Stimulated activated CD4-positive, alpha-beta T cell treated with anti-CD3 and anti-CD28 coated beads, TNF-alpha, amount 100 ng/mL, for 24 hours (primary cell): ENCODE data around the gene SH3BP5.
A peak's percentile ranks its signal among the peaks of the same experiment; 100 is the strongest.

ENCODE experiments used
- DNase-seq, 3 experiments: peaks; one replicate each; pipeline ENCODE4 v3.0.0-alpha.2; 2020; ENCODE audit warnings: low read depth in 3 of 3

The SH3BP5 gene

DNA sequence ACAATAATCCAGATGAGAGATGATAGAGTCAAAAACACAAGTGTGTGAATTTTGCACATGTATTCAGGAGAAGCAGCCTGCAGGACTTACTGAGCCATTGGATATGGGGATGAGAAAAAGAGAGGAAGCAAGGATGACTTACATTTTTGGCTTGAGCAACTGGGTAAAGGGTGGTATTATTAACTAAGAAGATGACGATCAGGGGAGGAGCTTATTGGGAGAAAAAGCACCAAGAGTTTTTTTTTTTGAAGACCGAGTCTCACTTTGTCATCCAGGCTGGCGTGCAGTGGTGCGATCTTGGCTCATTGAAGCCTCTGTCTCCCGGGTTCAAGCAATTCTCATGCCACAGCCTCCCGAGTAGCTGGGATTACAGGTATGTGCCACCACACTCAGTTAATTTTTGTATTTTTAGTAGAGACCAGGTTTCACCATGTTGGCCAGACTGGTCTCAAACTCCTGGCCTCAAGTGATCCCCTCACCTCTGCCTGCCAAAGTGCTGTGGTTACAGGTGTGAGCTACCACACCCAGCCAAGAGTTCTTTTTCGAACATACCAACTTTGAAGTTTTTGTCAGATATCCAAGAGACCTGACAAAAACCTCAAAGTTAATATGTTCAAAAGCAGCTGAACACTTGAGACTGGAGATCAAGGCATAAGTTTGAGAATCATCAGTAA is 14.8 kb upstream of the SH3BP5 start:
- no peak for DNase-seq

DNA sequence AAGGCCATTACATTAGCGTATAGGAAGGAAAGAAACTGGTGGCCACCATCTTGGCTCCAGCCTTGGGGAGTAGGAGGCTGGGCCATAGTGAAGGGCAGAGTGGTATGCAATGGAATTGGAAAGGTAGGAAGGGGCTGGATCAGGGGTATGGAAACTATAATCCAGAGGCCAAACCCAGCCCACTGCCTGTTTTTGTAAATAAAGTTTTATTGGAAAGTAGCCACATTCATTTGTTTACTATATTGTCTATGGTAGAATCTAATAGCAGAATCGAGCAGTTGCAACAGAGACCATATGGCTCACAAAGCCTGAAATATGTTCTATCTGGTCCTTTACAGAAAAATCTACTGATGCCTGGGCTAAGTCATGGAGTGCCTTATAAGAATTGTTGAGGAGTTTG is 14.1 kb upstream of the SH3BP5 start:
- DNase-seq = no peak

DNA sequence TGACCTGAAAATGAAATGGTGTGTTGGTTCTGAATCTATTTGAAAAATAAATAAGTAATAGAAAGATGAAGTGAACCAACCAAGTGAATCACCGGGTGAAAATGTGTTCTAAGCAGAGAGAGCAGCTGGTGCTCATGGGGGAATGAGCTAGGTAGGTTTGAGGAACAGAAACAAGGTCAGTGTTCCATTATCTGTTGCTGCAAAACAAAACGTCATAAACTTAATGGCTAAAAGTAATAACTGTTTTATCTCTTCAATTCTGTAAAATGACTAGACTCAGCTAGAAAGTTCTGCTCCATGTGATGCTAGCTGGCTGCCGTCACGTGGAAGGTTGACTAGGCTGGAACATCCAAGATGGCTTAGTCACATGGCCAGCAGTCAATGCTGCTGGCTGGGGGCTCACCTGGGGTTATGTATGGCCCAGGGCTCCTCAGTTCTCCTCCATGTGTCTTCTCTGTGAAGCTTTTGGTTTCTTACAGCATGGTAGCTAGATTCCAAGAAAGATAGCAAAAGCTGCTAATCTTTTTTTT is 13.3 kb upstream of the SH3BP5 start:
- no peak for DNase-seq

DNA sequence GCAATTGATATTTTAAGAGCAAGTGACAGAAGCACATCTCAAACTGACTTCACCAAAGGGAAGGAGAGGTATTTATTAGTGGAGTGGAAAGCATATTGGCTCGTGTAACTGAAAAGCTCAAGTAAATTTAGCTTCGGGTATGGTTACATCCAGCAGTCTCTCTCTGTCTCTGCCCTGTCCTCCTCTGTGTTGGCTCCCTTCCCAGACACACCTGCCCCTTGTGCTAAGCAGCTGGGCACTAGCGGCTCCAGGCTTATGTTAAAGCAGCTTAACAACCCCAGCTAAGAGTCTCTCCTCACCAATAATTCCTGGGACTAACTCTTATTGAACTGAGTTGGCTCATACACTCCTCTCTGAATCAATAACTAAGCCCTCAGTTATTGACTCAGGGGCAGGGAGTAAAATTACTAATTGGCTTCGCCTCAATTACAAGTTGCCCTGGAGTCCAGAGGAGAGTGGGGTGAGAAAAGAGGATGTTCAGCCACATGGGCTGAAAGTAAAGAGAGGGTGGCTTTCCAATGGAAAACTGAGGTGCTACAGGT is 12.8 kb upstream of the SH3BP5 start:
- DNase-seq = no peak

DNA sequence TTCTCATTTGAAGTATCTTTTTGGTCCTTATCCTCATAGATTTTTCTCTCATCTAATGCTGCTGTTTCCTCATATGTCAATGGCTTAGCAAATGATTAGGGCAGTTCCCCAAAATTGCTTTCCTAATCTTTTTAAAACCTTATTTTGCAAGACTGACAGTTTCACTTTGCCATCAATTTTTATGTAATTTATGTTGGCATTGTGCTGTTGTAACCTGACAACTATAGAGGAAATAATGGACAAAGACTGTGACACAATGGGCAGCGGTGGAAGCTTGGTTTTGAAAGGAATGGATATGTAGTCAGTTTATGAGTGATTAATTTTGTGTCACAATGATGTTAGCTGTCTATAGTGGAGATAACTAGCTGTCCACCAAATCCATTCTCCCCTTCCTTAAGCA is 10.6 kb upstream of the SH3BP5 start:
- no peak for DNase-seq

DNA sequence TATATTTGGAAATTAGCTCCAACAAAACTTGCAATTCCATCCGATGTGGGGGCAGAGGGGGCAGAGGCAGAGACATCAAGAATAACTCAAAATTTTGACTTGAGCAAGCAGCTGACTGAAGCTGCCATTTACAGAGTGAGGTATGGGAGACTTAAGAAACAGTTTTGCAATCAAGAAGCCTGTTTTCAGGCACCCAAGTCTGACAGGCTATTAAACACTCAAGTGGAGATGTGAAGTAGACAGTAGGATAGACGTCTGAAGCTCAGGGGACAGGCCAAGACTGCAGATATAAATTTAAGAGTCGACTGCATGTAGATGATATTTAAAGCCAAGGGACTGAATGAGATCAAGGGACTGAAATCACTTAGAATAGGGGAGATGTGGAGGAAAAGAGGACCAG is 9.9 kb upstream of the SH3BP5 start:
- no peak for DNase-seq

DNA sequence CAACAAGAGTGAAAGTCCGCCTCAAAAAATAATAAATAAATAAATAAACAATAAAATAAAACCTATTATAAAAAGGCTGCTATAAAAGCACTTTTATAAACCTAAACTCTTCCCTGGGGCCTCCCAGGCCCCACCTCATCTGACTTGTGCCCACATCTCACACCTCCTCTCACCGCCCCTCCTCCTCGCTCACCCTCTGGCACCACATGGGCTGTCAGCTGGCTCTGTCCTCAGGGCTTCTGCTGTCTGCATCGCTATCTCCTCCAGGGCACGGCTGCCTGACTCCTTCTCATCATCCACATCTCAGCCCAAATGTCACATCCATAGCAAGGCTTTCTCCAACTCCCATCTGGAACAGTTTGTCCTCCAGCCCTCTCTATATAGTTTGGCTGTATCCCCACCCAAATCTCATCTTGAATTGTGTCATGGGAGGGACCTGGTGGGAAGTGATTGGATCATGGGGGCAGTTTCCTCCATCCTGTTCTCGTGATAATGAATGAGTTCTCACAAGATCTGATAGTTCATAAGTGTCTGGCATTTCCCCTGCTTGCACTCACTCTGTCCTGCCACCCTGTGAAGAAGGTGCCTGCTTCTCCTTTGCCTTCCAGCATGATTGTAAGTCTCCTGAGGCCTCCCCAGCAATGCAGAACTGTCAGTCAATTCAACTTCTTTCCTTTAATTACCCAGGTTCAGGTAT is 8.8 kb upstream of the SH3BP5 start:
- DNase-seq = no peak

DNA sequence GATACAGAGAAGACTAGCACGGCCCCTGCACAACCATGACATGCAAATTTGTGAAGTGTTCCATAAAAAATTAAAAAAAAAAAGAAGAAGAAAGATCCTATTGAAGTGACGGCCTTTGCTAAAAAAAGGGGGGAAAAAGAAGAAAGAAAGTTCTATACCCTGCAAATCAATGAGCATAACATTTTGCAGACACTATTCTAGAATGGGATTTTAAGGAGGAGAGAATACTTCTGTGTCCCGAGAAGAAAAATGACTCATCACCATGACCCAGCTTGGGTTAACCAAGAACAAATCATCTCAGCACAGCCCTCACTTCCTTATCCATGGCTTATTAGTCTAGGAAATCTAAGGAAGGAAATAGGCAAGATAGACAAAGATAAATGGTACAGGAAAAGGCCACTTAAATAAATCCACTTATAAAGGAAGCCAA is 7.4 kb upstream of the SH3BP5 start:
- no peak for DNase-seq

DNA sequence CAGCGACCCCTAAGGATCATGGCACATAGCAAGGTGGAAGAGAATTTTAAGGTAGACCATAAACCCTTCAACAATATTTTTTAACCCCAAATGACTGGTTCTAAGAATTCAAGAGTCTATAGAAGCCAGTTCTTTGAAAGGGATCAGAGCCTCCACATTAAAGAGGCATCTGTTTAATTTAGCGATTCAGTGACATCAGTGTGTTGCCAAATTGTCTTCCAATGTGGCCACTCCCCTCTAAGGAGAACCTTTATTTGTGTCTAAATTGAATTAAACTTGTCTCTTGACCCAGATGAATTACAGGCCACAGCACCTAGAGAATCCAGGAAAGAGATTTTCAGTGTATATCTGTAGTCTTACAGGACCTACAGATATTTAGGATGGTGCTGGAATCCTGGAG is 6.6 kb upstream of the SH3BP5 start:
- no peak for DNase-seq

DNA sequence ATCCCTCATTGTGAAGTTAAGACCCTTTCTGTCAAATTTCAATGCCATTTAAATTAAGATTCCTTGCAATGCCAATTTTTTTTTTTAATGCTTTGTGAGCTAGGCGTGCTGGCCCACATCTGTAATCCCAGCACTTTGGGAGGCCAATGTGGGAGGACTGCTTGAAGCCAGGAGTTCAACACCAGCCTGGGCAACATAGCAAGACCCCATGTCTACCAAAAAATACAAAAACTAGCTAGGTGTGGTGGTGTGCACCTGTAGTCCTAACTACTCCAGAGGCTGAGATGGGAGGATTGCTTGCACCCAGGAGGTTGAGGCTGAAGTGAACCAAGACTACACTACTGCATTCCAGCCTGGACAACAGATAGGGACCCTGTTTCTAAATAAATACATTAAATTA is 5.6 kb upstream of the SH3BP5 start:
- DNase-seq = no peak

DNA sequence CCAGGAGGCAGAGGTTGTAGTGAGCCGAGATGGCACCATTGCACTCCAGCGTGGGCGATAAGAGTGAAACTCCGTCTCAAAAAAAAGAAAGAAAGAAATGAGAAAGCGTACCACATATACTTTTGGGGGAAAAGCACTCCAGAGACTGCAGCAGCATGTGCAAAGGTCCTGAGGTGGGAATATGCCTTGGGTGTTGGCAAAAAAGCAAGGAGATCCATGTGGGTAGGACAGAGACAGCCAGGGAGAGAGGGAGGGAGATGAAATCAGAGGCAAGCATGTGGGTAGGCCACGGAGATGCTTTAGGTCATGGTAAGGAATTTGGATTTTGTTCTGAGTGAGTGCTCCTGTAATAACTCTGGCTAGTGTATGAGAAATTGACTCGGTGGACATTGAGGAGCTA is 3.7 kb upstream of the SH3BP5 start:
- DNase-seq = no peak

DNA sequence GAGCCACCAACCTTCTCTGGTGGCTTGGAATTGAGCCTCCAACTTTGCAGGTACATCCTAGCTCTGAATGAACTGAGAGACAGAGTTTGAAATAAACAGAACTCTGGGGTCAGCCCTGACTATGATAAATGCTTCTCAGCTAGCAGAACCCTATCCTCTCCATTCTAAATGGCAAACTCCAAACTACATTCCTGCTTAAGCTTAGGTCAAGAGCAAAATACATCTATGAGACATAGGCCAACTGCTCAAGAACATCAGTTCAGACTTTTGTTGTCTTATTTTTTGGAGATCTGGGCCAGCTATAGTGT is 1.5 kb upstream of the SH3BP5 start:
- no peak for DNase-seq

DNA sequence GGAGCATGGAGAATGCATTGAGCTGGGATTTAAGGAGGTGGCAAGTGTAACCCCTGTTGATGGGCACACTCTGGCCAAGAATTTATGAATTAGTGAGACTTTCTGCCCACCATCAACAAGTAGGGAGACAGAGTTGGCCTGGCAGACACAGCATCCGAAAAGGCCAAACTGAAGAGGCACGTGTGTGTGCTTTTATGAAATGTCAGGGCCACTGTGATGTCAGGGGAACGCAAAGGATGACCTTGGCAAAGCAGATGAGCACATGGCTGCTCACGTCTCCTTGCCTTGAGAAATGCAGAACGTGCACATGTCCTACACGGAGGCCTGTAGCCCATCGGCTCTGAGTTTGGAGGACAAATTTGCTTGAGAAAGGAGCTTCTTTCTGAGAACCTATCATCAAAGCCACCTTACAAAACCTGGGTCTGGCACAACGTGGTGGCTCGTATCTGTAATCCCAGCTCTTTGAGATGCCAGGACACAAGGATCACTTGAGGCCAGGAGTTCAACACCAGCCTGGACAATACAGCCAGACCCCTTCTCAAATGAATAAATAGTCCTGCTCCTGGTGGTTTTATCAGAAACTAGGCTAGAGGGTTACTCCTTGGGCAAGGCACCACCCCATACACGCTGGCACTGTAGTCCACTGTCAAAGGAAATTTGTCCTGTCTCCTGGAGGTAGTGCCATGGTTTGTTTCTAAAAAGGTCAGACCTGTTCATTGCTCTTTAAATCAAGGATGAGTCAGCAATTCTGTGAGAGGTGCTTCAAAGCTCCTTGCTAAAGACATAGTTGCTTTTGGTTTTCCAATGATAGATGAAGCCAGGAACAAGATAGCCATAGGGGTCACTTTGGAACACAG is 941 bp upstream of the SH3BP5 start:
- DNase-seq = no peak

DNA sequence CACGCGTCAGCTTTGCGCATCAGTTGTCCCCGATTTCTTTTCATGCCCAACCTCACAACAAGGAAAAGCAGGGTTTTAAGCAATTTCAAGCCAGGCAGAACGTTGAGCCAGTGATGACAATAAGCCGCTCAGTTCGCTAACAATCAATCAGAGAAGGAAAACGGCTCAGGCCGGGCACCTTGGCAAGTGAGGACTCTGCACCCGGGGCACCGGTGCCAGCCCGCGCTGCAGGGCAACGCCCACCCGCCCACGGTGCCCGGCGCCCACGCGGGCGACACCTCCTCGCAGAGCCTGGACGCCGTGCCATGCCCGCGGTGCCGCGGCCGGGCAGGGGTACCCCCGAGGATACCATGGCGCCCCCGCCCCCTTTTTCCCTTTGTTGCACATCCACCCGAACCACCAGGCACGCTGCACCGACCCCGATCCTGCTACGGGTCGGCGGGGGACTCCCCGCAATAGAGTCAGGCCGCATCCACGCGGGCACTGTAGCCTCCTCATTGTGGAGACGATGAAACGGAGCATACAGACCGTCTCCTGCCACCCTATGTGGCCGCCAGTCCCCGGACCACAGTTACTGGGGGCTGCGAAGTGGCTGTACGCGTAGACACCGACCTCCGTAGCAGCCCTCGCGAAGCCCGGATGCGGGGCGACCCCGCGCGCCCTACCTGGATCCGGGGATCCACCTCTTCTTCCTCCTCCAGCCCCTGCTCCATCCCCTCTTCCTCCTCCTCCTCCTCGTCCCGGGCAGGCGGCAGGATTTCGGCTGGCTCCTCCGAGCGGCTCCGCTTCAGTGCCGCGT is 581 bp downstream of the SH3BP5 start:
- peak in 2 of 3 experiments; percentile 18 to 40 for DNase-seq

DNA sequence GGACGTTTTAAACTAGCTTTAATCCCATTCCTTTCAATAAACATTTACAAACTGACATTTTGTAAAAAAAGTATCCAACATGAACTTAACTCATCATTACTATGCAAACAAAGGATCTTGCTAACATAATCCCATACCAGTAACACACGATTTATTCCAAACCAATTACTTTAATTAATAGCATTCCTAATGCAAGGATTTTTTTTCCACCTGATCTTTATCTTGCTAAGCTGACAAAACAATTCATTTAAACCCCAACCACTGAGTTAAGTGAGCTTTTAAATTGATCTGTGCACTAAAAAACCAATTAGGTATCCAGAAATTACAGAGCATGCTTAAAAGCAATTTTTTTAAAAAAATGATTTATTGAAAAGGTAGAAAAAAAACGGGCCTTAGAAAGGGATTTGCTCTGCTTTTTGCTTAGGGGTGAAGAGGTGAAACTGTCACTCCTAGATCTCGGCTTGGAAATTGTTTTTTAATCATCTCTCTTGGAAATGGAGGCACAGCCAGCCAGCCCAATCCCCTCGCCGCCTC is 1.2 kb downstream of the SH3BP5 start:
- no peak for DNase-seq

DNA sequence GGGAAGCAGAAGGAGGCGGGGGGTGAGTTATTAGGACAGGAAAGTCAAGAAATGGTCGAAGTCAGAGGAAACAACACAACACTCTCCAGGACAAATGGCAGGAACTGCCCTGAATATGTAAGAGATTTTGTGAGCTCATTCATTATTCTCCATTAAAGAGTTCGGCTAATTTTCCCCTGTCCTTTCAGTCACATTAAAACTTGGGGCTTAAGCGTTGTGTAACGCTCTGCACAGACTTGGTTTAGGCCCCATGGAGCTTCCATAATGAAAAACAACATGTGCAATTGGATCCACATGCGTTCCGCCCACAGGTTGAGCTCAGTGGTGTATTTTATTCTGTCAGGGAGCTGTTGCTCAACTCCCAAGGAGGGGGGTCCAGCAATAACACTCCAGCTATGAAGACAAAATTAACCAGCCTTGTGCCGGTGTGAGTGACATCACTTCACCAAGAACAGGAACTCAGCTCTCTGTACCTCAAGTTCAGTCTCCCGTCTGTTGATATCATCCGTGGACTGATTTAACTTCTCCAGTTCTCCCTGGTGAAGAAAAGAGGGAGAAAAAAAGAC is 2.3 kb downstream of the SH3BP5 start:
- no peak for DNase-seq

DNA sequence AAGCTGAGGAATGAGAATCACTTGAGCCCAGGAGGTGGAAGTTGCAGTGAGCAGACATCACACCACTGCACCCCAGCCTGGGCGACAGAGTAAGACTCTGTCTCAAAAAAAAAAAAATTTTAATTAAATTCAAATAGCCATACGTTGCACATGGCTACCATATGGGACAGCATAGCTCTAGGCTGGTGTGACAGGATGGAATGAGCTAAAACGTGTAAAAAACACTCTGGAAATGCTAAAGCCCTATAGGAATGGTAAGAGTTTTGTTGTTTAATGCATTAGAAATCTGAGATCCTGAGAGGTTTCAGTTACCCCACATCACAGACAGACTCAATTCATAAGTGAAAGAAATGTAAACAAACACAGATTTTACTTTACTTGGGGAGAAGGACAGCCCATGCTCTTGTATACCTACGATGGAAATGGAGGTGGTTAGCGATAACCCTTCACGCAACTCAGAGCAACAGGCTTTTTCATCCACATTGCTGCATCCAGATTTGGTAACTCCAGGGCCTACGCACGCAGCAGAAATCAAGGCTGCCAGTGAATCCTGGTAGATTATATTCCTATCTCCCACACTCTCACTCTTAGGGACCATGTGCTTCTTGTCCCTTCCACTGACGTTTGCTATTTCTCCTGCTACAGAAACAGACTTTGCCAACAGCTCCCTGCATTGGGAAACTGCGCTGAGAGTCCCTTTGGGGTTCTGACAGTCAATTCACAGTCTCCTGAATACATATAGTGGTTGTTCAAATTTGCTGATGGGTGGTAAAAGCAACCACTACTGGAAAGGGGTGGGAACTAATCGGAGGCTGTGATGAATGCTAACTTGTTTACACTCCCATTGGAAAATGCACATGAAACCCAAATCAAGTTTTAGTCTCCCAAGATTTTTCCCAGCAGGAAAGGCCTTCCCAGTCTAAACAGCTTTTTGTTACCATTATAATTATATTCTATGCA is 3.1 kb downstream of the SH3BP5 start:
- DNase-seq = no peak

DNA sequence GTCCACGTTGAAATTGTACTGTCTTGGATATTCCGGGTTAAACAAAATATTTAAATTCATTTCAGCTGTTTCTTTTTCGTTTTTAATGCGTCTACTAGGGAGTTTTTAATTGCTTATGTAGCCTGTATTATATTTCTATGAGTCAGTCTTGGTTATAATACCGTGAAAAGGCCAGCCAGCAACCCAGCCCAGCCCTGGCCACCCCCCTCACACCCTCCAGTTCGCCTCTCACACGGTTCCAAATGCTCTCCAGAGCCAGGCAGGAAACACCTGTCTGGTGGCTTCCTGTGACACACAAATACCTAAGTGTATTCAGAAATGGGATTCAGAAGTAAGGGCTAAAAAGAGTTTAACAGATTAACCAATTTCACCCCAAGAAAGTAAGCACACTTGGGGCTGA is 4.4 kb downstream of the SH3BP5 start:
- DNase-seq = peak in 1 of 3 experiments; percentile 28

DNA sequence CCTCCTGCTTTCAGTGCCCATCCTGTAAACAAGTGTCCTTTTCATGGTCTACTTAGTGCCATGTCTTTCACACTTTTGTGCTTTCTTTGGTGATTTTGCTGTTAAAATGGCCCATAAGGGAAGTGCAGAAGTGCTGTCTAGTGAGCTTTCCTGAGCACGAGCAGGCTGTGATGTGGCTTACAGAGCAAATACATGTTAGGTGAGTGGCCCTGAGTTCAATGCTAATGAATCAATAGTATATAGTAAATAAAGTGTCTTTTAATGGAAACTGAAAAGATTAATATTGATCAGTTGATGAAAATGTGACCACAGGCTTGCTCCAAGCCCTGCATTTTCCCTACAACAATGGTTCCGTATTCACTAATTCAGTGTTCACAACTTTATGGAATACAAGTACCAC is 5.7 kb downstream of the SH3BP5 start:
- no peak for DNase-seq

DNA sequence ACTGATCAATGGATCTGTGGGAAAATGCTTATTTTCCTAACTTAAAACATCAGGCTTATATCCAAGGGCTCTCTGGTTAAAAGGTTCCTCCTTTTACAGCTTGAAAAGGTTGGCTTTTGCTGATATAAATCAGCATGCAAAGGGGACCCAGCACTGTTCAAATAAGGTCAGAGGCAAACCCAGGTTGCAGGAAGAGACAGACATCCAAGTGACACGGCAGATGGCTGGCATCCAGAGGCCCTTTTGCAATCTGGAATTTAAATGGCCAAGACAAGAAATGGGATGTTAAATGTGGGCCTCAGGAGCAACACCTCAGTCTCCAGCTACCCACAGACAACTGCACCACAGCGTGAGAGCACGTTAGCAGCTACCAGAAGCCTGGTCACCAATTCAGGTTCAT is 6.3 kb downstream of the SH3BP5 start:
- no peak for DNase-seq
